GM18502 (cell line): ENCODE measurements around the gene ATP1A4.
"Not testable (repeated sequence)": the region's sequence is repeated elsewhere in the genome, so short reads cannot be mapped to it uniquely, and the experiment has no call there.

Experiments
- ATAC-seq: cut with Tn5 transposase; IDR thresholded peaks from one replicate; pipeline ENCODE4 v1.9.1; 2021; ENCODE audit warnings: mild to moderate bottlenecking; ENCODE audit not compliant: unreplicated experiment, poor library complexity

The ATP1A4 gene

GRCh38 chr1:160151303-160151702 lies at the start of gene ATP1A4:
Gene ATP1A4, plus strand, starts transcription at chr1:160151603. Its CDS starts 438 bp downstream, at chr1:160152041.
- no peak for ATAC-seq

- ATAC-seq: no peak
Measured at GRCh38 chr1:160101717-160102522, 49.5 kb upstream of the ATP1A4 start.

GRCh38 chr1:160103658-160104408 lies 47.6 kb upstream of the ATP1A4 start:
- ATAC-seq: no peak

- no peak for ATAC-seq
Measured at GRCh38 chr1:160104486-160104885, 46.9 kb upstream of the ATP1A4 start.

GRCh38 chr1:160105155-160105554 lies 46.2 kb upstream of the ATP1A4 start:
- no peak for ATAC-seq

GRCh38 chr1:160107512-160107911 lies 43.9 kb upstream of the ATP1A4 start:
- no peak for ATAC-seq

GRCh38 chr1:160108888-160109662 lies 42.3 kb upstream of the ATP1A4 start:
- no peak for ATAC-seq

- no peak for ATAC-seq
Measured at GRCh38 chr1:160109686-160110085, 41.7 kb upstream of the ATP1A4 start.

- not testable (repeated sequence) for ATAC-seq
Measured at GRCh38 chr1:160111462-160111861, 39.9 kb upstream of the ATP1A4 start.

- ATAC-seq: no peak
Measured at GRCh38 chr1:160112357-160112756, 39.0 kb upstream of the ATP1A4 start.

- ATAC-seq: no peak
Measured at GRCh38 chr1:160113407-160113806, 38.0 kb upstream of the ATP1A4 start.

- ATAC-seq: no peak
Measured at GRCh38 chr1:160114085-160114484, 37.3 kb upstream of the ATP1A4 start.

- no peak for ATAC-seq
Measured at GRCh38 chr1:160115545-160116282, 35.7 kb upstream of the ATP1A4 start, which contains the start of gene ATP1A2. Gene ATP1A2, plus strand, starts transcription at chr1:160115759. Its CDS starts 103 bp downstream, at chr1:160115862.

- ATAC-seq: no peak
Measured at GRCh38 chr1:160116283-160117147, 34.9 kb upstream of the ATP1A4 start.

- ATAC-seq: no peak
Measured at GRCh38 chr1:160117300-160117699, 34.1 kb upstream of the ATP1A4 start.

GRCh38 chr1:160117709-160118183 lies 33.7 kb upstream of the ATP1A4 start:
- ATAC-seq: no peak

GRCh38 chr1:160118928-160119327 lies 32.5 kb upstream of the ATP1A4 start:
- no peak for ATAC-seq

GRCh38 chr1:160120797-160121196 lies 30.6 kb upstream of the ATP1A4 start:
- no peak for ATAC-seq

- ATAC-seq: no peak
Measured at GRCh38 chr1:160121388-160121787, 30.0 kb upstream of the ATP1A4 start.
